Measurements from ENCODE around the gene HABP2. TPM values are rescaled to one million over a fixed set of nuclear protein-coding genes. Genes with fewer than 3 reads are reported as not detected.

Gene HABP2
- total RNA-seq, 1 donor from 2014 or later, result not detected

GRCh38 chr10:113600569-113600968 is 47.7 kb downstream of the HABP2 start:
- ATAC-seq (ENCODE audit: low read depth), result no peak
- Mint-ChIP-seq H3K4me1 (no peaks in the 10 kb centered on the region), H3K36me3 (ENCODE audit: low read depth) (no peaks in the 10 kb centered on the region), H3K27ac (no peak overlapping the region), H3K27me3 (peaks cover 7% of the 10 kb centered on the region), H3K4me3 (no peak overlapping the region), H3K9me3 (peaks cover 4% of the 10 kb centered on the region)
- DNase-seq, result no peak
- intact Hi-C loops (cut with micrococcal nuclease), result no loop called here
- ChIA-PET POLR2A (interaction anchor here (0.6 kb wide), 1 partner anchor 9 kb away, joined by 5 read pairs; no protein-coding TSS in a partner anchor), CTCF (no interaction called here)
- TF ChIP-seq CTCF (IDR thresholded peaks at IDR 0.05), result no peak

GRCh38 chr10:113603057-113603777 is 50.4 kb downstream of the HABP2 start:
- Mint-ChIP-seq H3K27ac (no peak overlapping the region), H3K27me3 (peaks cover 4% of the 10 kb centered on the region), H3K36me3 (ENCODE audit: low read depth) (no peaks in the 10 kb centered on the region), H3K4me1 (no peaks in the 10 kb centered on the region), H3K9me3 (peaks cover 4% of the 10 kb centered on the region), H3K4me3 (no peak overlapping the region)
- intact Hi-C loops (cut with micrococcal nuclease), result no loop called here
- no peak for TF ChIP-seq CTCF (IDR thresholded peaks at IDR 0.05)
- DNase-seq (no peak), ATAC-seq (ENCODE audit: low read depth) (no peak)
- CTCF ChIA-PET, result no interaction called here
- POLR2A ChIA-PET, result no interaction called here

- H3K4me1 Mint-ChIP-seq, result no peaks in the 10 kb centered on the region
- CTCF ChIA-PET, result no interaction called here
- no peak overlapping the region for H3K27ac Mint-ChIP-seq
- H3K4me3 Mint-ChIP-seq, result no peak overlapping the region
- ATAC-seq (ENCODE audit: low read depth), result no peak
- peaks cover 4% of the 10 kb centered on the region for H3K27me3 Mint-ChIP-seq
- peaks cover 4% of the 10 kb centered on the region for H3K9me3 Mint-ChIP-seq
- no peak for DNase-seq
- no peaks in the 10 kb centered on the region for H3K36me3 Mint-ChIP-seq (ENCODE audit: low read depth)
- POLR2A ChIA-PET, result no interaction called here
- TF ChIP-seq CTCF (IDR thresholded peaks at IDR 0.05), result no peak
- intact Hi-C loops (cut with micrococcal nuclease), result no loop called here
Measured at GRCh38 chr10:113604572-113604971, 51.7 kb downstream of the HABP2 start.

- no peak for TF ChIP-seq CTCF (IDR thresholded peaks at IDR 0.05)
- Mint-ChIP-seq H3K36me3 (ENCODE audit: low read depth) (no peaks in the 10 kb centered on the region), H3K4me3 (no peak overlapping the region), H3K27me3 (peaks cover 4% of the 10 kb centered on the region), H3K4me1 (no peaks in the 10 kb centered on the region), H3K9me3 (peaks cover 4% of the 10 kb centered on the region), H3K27ac (no peak overlapping the region)
- ATAC-seq (ENCODE audit: low read depth) (no peak), DNase-seq (no peak)
- ChIA-PET CTCF (no interaction called here), POLR2A (no interaction called here)
- intact Hi-C loops (cut with micrococcal nuclease), result no loop called here
Measured at GRCh38 chr10:113605268-113605978, 52.6 kb downstream of the HABP2 start.

- H3K36me3 Mint-ChIP-seq (ENCODE audit: low read depth), result no peaks in the 10 kb centered on the region
- no peak for ATAC-seq (ENCODE audit: low read depth)
- peaks cover 10% of the 10 kb centered on the region for H3K27me3 Mint-ChIP-seq
- intact Hi-C loops (cut with micrococcal nuclease), result no loop called here
- POLR2A ChIA-PET, result interaction anchor here (0.6 kb wide), 1 partner anchor 9 kb away, joined by 5 read pairs; no protein-coding TSS in a partner anchor
- H3K4me1 Mint-ChIP-seq, result no peaks in the 10 kb centered on the region
- CTCF ChIA-PET, result no interaction called here
- no peak overlapping the region for H3K27ac Mint-ChIP-seq
- DNase-seq, result no peak
- no peak for TF ChIP-seq CTCF (IDR thresholded peaks at IDR 0.05)
- no peaks in the 10 kb centered on the region for H3K9me3 Mint-ChIP-seq
- no peak overlapping the region for H3K4me3 Mint-ChIP-seq
Measured at GRCh38 chr10:113609704-113610108, 56.9 kb downstream of the HABP2 start.
